Measurements from ENCODE around the gene FAM181B. TPM values are rescaled to one million over a fixed set of nuclear protein-coding genes. Genes with fewer than 3 reads are reported as not detected.

The FAM181B gene
- total and polyA plus RNA-seq, 2 donors (not counting 3 experiments of a cell fraction or from before 2014, with no cell fraction given), result not detected

DNA sequence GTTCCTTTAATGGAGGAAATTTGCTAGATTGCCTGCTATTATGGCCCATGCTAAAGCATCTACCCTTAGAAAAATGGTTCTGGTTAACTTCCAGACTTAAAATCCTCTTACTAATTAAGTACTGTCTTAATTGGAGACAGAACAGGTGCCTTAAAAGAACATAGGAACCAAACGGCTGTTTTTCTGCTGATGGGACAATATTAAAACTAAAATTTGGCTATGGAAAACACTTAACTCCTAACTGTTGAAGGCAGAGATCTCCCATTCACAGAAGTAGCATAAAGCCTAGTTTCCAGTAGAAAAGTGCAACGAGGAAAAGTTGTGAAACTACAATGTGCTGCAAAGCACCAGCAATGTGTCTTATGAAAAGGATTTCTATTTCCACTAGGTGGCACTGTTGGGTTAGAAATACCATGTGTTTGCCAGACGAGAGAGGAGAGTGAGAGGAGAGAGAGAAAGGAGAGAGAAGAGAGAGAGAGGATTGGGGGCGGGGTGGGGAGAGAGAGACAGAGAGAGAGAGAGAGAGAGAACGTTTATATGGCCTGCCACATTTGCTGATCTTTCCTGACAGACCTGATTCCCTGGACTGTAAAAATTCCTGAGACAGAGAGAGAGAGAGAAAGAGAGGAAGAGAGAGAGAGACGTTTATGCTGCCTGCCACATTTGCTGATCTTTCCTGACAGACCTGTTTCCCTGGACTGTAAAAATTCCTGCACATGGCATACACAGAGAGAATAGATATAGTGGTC, 51.5 kb downstream of the FAM181B start:
- BruUV-seq (replicated peaks), result no TSS peak
- ChIA-PET POLR2A (no interaction called here), CTCF (interaction anchor here (0.6 to 2.1 kb wide), 5 partner anchors 12 to 1138 kb away, joined by 3 to 11 read pairs (median 8); no protein-coding TSS in a partner anchor)
- H3K9me3 ChIP-seq (replicated peaks; ENCODE audit: control insufficient read depth, insufficient read depth, low read length), result no peaks in the 10 kb centered on the region
- FAIRE-seq (peak; percentile 66), DNase-seq (ENCODE audit: low read depth, low spot score) (peak; percentile 61)
- TF ChIP-seq POLR2AphosphoS5 (IDR thresholded peaks at IDR 0.05; ENCODE audit: insufficient read depth, low read depth, low read length) (no peak), MYC (IDR thresholded peaks at IDR 0.05; ENCODE audit: low read depth, low read length) (no peak), JUN (IDR thresholded peaks at IDR 0.05; ENCODE audit: borderline replicate concordance, insufficient read depth, insufficient read length, low read depth) (no peak)
- TF ChIP-seq, protein P1, sequence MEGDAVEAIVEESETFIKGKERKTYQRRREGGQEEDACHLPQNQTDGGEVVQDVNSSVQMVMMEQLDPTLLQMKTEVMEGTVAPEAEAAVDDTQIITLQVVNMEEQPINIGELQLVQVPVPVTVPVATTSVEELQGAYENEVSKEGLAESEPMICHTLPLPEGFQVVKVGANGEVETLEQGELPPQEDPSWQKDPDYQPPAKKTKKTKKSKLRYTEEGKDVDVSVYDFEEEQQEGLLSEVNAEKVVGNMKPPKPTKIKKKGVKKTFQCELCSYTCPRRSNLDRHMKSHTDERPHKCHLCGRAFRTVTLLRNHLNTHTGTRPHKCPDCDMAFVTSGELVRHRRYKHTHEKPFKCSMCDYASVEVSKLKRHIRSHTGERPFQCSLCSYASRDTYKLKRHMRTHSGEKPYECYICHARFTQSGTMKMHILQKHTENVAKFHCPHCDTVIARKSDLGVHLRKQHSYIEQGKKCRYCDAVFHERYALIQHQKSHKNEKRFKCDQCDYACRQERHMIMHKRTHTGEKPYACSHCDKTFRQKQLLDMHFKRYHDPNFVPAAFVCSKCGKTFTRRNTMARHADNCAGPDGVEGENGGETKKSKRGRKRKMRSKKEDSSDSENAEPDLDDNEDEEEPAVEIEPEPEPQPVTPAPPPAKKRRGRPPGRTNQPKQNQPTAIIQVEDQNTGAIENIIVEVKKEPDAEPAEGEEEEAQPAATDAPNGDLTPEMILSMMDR (IDR thresholded peaks at IDR 0.05; ENCODE audit: extremely low read depth in 1 of 2, insufficient read depth in 1 of 2, low read depth in 1 of 2, low read length in 2 of 2), result peak; percentile 35 to 43
- no peaks in the 10 kb centered on the region for H3K36me3 ChIP-seq (ENCODE audit: control insufficient read depth in 2 of 2, extremely low read depth in 1 of 2, insufficient read depth in 2 of 2, low read length in 2 of 2)
- no peaks in the 10 kb centered on the region for H3K9me1 ChIP-seq (replicated peaks; ENCODE audit: control insufficient read depth, extremely low read depth, insufficient read depth, low read length)
- no peaks in the 10 kb centered on the region for H4K20me1 ChIP-seq (replicated peaks; ENCODE audit: control insufficient read depth, extremely low read depth, insufficient read depth, low read length)
- H2AFZ ChIP-seq (ENCODE audit: low read depth, low read length), result peak overlapping the region; percentile 27
- dilution Hi-C loops (cut with MboI; ENCODE audit: extremely low pct_ligation_motif_present, low sequenced_read_pairs), result no loop called here
- peaks cover 2 to 8% of the 10 kb centered on the region in 2 experiments for H3K27me3 ChIP-seq (ENCODE audit: control insufficient read depth in 2 of 2, insufficient read depth in 2 of 2, low read length in 2 of 2)
- H3K9ac ChIP-seq (replicated peaks; ENCODE audit: extremely low read depth, insufficient read depth, low read length), result no peak overlapping the region
- no peak overlapping the region for H3K4me3 ChIP-seq (replicated peaks in 1 of 3; ENCODE audit: insufficient read depth in 1 of 3, low read depth in 1 of 3, low read length in 3 of 3)
- no peaks in the 10 kb centered on the region for H3K79me2 ChIP-seq (ENCODE audit: control insufficient read depth, insufficient read depth, low read length)
- H3K27ac ChIP-seq (ENCODE audit: insufficient read depth, low read depth, low read length), result no peak overlapping the region
- intact Hi-C loops (cut with micrococcal nuclease), result loop anchor here (1.0 to 2.0 kb wide), 4 partner anchors 13 to 1135 kb away; no protein-coding TSS in a partner anchor
- no peak overlapping the region for H3K4me2 ChIP-seq (ENCODE audit: insufficient read depth, low read length)
- no peaks in the 10 kb centered on the region for H3K4me1 ChIP-seq (ENCODE audit: control insufficient read depth, extremely low read depth, insufficient read depth, low read length)
